ENCODE results near the gene CDC42BPB.
"Not testable (repeated sequence)": the region's sequence is repeated elsewhere in the genome, so short reads cannot be mapped to it uniquely, and the experiment has no call there.

The CDC42BPB gene

DNA sequence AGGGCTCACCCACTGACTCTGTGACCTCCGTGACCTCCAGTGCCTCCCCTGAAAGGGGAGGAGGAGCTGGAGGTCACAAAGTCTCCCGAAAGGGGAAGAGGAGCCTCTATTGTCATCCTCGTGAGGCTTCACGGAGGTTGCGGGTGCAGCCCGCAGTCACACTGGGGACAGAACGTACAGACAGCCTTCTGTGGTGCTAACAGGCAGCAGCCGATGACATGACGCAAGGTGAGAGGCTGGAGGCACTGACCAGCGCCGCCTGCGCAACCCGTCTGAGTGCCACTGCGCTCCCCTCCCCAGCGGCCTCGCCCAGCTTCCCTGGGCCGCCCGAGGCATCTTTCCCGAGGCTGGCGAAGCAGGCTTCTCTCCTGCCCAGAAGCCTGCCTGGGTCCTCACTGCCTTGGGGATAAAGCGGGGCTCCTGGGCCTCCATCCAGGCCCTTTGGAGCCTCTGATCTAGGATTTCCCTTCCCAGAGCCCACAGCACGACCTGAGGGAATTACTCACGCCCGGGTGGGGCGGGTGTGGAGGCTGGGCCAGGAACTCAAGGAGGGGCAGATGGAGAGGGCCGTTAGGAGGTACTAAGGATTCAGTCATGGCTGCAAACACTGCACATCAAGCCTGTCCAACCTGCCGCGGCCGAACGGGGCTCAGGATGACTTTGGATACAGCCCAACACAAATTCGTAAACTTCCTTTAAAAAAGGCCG lies 14.3 kb upstream of the CDC42BPB start:
- no peak for DNase-seq

DNA sequence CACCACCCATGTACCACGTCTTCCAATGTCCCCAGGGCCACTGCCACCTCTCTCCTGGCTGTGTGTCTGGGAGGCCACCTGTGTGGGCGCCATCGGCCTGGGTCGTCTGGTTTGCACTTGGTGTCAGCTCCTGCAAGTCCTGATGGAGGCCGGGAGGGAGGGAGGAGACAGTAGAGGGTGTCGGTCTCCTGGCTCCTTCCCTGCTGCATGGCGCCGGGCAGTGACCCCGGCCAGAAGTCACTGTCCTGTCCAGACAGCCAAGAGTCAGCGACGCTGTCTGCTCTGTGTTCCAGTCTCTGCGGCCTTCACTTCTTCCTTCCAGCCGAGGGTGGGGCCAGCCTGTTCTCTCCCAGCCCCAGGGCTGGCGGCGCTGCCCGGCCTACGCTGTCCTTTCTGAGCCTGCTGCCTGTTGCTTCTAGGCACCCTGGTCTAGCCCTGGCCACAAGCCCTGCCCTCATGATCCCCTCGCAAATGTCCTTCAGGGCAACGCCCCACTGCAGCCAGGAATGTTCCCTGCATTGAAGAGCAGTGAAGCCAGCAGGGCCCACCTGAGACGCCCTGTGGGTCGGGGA lies 13.7 kb upstream of the CDC42BPB start:
- no peak for DNase-seq

DNA sequence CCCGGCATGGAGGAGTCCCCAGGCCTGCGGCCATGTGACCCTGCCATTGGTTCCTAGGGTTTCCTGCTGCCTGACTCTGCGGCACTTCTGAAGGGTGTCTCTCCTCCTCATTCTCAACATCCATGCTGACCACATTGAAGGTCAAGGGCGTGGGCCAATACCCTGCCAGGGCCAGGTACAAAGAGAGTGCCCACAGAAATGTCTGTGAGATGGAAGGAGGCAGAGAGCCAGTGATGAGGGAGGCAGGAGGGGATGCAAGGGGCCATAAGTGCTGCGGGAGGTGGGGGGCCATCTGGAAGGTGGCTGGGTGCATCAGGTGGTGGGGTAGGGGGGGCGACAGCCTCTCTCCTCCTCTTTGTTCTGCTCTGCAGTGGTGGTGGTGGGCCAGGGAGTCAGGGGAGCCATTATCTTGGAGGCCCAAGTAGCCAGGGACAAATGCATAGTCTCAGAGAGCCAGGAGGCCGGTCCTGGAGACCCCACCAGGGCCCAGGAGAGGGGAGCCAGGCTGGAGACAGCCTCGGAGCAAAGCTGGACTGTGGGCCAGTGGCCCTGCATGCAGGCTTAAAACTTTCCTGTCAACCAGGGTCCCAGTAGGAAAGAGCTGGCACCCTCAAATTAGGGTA lies 13.0 kb upstream of the CDC42BPB start:
- DNase-seq, result no peak

DNA sequence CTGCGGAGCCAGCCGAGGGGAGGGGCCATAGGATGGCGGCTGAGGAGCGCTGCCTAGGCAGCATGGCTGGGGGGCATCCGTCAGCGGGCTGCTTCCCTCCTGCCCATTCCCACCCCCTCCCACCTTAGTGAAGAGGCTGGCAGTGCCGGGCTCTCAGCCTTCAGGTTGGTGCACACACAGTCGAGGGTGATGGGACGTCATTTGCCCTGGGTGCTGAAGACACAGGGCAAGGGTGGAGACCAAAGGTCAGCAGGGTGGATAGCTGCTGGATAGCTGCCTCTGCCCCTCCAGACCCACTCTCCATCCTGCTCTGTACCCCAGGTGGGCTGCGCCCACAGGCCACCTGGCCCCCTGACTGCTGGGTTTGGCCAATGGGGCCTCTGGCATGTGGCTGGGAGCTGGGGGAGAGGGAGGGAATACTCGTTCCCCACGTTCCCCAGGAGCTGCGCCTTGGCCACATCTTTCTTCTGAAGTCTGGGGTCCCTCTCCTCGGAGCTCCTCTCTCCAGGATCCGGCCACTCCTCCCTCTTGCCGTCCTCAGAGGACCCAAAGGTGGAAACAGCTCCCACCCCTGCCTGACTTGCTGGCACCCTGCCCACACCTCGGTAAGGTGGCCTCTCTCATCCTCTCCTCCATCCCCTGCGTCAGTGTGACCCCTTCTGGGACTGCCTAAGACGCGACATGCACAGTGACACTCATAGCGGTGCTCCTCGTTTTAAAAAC lies 11.2 kb upstream of the CDC42BPB start:
- no peak for DNase-seq

DNA sequence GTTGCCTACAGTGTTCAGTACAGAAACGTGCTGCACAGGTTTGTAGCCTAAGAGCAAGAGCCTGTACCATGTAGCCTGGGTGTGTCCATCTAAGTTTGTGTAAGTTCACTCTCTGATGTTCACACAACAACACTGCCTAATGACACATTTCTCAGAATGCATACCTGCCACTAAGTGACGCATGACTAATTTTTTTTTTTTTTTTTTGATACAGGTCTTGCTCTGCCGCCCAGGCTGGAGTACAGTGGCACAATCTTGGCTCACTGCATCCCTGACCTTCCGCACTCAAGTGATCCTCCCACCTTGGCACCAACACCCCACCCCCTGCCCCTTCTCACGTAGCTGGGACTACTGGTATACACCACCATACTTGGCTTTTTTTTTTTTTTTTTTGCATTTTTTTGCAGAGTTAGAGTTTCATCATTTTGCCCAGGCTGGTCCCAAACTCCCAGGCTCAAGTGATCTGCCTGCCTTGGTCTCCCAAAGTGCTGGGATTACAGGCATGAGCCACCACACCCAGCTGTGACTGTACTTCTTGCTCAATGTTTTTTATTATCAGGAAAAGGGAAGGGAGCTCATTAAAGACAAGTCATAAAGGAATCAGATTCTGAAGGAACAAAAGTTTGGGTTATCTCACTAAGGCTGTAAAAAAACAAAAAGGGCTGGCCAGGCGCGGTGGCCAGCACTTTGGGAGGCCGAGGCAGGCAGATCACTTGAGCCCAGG lies 10.0 kb upstream of the CDC42BPB start:
- DNase-seq, result no peak

DNA sequence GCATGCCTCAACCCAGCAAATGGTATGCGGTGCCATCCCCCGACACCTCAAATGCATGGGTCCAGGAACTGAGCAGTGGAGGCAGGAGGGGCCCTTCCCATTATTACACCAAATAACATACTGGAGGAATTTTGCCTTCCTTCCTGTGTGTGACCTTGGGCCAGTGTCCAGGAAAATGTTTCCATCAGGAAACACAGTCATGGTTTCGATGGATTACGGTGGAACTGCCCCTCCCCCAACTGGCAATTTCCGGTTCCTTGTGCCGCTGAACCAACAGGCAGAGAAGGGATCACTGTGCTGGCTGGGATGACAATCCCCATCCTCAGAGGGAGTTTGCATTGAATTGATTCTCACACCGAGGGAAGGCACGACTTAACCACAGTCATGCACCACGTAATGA lies 9.1 kb upstream of the CDC42BPB start:
- no peak for DNase-seq

DNA sequence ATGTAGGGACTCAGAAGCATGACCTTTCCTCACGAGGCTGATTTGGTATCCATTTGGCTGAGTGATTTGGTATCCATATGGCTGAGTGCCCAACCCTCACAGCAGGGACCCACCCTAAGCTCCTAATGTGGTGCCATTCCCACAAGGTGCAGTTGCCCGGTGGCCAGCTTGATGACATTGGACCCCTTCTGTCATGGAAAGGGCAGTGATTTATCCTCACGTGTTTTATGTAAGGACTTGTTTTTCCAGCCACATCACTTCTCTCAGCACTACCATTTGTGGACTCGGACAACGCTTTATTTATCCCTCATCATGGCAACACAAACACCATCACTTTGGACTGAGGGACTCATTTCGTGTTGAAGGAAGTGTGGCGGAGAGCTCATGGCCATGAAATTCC lies 8.5 kb upstream of the CDC42BPB start:
- DNase-seq, result no peak

DNA sequence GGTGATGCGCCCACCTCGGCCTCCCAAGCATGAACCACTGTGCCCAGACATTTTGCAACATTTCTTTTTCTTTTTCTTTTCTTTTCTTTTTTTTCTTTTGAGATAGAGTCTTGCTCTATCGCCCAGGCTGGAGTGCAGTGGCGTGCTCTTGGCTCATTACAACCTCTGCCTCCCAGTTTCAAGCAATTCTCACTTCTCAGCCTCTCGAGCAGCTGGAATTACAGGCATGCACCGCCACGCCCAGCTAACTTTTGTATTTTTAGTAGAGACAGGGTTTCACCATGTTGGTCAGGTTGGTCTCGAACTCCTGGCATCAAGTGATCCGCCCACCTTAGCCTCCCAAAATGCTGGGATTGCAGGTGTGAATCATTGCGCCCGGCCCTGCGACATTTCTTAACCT lies 7.6 kb upstream of the CDC42BPB start:
- no peak for DNase-seq

DNA sequence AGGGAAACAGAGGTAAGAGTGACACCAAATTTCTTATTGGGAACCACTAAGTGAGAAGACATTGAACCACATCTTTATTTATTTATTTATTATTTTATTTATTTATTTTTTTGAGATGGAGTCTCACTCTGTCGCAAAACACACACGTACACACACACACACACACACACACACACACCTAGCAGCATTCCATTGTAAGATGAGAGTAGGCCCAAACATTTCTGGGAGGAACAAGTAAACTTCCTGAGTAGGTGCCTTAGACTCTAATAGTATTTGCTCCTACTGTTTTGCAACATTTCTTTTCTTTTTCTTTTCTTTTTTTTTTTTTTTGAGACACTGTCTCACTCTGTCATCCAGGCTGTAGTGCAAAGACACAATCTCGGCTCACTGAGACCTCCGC lies 7.1 kb upstream of the CDC42BPB start:
- no peak for DNase-seq

DNA sequence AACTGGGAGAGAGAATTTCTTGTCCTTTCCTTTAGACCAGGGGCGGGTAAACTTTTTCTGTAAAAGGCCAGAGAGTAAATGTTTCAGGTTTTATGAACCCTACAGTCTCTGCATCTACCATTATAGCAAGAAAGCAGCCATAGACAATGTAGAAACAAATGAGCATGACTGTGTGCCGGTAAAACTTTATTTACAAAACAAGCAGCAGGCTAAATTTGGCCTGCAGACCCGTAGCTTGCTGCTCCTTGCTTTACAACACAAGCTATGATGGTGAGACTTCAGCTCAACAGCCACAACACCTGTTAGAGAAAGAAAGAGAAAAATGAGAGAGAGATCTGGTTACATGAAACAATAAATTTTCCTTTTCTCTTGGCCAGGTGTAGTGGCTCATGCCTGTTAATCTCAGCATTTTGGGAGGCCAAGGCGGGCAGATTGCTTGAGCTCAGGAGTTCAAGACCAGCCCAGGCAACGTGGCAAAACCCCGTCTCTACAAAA lies 4.2 kb upstream of the CDC42BPB start:
- no peak for DNase-seq

DNA sequence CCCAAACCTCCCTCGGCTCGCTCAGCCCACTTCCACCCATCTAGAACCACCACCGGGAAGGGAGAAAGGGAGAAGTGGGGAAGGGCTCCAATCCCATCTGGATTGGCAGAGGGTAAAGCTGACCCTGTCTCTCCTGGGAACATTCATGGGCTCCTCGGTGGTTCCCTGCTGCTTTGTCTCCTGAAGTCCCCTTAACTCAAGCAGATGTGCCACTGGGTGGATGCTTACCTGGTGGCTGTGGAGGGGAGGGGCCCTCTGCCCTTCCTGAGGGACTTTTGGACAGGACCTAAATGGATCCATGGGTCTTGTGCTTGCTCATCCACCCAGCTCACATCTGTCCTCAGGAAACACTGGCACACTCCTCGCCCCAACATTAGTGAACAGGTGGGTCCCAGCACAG lies 2.2 kb upstream of the CDC42BPB start:
- no peak for DNase-seq

DNA sequence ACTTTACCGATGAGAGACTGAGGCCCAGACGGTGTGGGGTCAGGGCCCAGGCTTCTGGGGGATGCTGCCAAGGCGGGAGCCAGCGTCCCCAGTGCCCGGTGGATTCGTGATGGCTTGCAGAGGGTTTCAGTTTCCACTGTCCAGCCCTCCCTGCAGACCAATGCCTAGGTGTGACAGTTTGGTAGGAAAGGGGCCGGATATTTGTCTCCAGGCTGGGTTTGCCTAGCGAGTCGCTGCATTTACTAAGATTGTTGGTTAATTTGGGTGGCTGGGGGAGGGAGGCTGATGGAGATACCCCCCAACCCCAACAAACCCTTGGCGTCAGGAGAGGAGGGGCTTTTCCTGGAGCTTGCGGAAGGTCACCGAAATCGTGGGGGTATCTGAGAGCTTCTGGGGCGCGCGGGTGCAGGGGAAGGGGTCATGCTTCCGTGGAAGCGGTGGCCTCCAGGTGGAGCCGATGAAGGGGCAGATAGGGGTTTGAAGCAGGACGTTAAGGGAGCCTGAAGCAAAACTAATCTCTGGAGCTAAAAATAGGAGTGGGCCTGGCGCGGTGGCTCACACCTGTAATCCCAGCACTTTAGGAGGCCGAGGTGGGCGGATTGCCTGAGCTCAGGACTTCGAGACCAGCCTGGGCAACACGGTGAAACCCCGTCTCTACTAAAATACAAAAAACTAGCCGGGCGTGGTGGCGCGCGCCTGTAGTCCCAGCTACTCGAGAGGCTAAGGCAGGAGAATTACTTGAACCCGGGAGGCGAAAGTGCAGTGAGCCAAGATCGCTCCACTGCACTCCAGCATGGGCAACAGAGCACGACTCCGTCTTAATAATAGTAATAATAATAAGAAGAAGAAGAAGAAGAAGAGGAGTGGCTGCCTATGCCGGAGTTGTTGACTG lies 1.1 kb upstream of the CDC42BPB start:
- DNase-seq, result no peak

DNA sequence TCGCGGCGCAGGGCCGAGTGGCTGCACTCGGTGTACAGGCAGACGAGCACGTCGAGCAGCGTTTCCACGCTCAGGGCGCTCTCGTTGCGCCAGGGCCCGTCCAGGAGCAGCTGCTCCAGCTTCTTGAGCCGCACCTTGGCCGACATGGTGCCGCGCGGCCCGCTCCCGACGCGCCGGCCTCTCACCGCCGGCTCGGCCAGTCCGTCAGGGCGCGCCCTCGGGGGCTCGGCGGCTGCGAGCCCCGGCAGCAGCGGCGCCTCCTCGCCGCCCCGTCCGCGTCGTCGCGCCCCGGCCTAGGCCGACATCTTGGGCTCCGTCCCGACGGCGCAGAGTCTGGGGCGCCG lies 349 bp downstream of the CDC42BPB start:
- no peak for DNase-seq

DNA sequence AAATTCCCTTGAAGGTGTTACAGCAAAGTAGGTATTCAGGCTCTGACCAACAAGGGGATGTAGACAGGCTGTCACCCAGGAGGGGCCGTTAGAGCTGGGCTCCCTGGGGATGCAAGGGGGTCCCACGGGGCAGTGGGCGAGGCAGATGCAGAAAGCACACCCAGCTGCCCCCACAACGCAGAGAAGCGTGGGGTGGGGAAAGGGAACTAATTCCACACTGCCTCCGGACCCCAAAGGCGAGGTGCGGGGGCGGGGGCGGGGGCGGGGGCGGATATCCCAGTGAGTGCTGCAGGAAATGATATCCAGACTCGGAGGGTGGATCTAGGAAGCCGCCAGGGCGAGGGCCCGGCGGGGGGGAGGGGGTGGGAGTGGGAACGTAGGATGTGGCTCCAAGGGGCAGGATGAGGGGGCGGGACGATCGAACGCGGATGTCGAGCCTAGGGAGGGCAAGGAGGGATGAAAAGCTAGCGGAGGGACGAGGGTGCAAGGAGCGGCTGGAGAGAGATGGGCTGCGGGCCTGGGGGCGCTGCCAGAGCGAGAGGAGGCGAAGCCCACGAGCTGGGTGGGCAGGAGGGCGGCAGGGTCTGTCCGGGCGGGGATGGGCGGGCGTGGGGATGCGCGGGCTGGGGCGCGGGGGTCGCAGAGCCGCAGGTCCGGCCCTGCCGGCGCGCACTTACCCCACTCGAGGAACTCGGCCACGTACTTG lies 874 bp downstream of the CDC42BPB start:
- DNase-seq, result no peak

DNA sequence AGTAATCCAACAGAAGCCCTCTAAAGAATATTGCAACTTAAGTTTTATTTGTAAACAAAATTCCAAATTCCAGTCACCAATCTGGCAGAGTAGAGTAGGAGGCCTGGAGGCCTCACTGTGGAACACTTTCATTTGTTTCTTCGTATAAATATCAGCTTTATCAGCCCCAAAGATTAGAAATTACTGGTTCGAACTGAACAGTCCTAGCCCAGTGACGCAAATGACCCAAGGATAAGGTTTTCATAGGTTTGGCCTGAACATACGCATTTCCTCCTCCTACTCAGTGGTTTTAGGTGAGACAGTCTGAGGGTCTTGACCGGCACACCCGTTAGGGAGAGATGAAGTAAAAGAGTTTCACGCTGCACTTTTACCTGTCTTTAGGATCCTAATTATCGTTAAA lies 1.7 kb downstream of the CDC42BPB start:
- DNase-seq, result no peak

DNA sequence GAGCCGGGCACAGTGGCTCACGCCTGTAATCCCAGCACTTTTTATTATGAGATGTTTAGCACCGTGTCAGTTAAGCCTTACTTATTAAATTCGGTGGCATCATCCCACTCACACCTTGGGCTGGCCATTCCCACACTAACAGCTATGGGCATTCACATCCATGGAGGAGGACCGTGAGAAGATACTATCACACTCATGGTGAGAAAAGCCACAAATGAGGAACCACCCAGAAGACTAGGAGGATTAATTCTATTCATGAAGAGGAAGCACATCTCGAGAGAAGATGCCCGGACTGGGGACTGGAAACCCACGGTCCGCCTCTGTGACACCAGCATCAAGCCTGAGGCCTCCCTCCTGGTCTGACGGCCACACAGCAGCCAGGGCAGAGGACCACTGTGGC lies 4.9 kb downstream of the CDC42BPB start:
- DNase-seq, result no peak

DNA sequence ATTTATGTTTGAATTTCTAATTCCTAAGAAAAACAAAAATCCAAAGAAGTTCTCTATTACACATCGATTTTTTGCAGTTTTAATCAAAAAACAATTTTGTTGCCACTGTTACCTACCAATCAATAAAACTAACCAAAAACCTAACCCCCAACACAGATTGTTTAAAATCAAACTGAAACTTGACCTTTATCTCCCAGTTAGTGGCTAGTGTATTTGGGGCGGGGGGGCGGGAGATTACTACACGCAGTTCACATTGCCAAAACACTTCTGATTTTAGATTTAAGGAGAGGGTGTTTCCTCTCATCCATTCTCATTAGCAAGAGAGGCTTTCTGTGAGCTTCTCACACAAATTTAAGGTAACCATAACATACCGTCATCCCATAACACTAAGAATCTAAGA lies 6.4 kb downstream of the CDC42BPB start:
- DNase-seq, result no peak

DNA sequence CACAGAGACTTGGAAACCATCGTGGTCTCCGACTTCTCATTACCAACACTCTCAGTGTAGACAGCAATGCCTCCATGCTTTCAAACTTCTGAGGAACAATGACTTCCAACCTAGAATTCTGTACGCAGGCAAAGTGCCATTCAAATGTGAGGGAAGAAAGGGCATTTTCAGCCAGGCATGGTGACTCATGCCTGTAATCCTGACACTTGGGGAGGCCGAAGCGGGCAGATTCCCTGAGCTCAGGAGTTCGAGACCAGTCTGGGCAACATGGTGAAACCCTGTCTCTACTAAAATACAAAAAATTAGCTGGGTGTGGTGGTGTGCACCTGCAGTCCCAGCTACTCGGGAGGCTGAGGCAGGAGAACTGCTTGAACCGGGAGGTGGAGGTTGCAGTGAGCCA lies 9.9 kb downstream of the CDC42BPB start:
- not testable (repeated sequence) for DNase-seq

DNA sequence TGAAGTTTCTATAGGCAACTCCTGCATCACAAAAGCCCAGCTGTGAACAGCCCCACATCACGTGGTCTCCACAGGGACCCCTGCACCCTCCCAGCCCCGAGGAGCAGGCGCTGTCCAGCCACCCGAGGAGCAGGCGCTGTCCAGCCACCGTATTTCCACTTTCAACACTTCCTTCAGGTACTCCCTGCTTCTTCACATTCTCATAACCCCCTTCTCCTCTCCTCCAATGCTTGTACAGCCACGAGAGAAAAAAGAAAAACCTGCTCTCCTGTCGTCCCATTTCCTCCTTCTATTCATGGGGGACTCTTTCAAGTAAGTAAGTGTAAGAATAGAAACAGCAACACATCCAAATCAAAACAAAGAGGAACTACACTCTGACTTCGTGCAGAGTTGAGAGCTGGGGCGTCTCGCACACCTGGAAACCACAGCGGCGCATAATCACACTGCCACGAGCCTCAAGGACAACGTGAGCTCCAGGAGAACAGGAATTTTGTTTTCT lies 11.9 kb downstream of the CDC42BPB start:
- no peak for DNase-seq

DNA sequence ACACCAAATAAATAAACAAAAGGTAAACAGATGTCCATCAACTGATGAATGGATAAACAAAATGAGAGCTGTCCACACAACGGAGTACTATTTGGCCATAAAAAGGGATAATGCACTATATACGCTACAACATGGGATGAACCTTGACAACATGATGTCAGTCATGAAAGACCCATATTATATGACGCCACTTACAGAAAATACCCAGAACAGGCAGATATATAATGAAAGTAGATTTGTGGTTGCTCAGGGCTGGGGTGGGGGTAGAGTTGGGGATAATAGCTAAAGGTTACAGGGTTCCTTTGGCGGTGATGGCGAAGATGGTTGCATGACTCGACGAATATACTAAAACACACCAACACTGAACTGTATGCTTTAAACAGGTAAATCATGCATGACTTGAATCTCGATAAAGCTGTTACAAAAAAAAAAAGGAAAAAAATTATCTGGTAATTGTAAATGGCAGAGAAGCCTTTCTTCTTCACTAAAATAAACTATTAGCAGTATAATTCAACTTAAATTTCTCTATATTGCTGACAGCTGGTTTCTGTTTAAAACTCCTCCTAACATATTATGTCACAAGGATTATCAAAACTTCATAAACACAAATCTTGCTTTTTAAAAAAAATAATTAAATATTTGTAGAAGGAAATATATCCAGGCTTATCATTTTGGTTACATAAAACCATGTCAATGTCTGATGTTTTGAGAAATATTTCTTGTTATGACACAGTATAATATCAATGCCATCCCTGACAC lies 13.9 kb downstream of the CDC42BPB start:
- no peak for DNase-seq

All from activated gamma-delta T cell (primary cell).